Ishikawa (cell line): ENCODE results near the gene METTL25B.

Source experiments
- MAX ChIP-seq: IDR thresholded peaks from 2 replicates; pipeline ENCODE4 v1.6.1; 2012
- TEAD4 ChIP-seq: IDR thresholded peaks from 2 replicates; pipeline ENCODE4 v1.6.1; 2012

- TF ChIP-seq TEAD4: no peak
- peak; percentile 33; the same call in 1 of the 2 replicates for TF ChIP-seq MAX
Measured at GRCh38 chr1:156748670-156749418, 20.6 kb downstream of the METTL25B start.
